Progenitor cell of endocrine pancreas (in vitro differentiated cells): ENCODE results near the gene RCN2. TPM values are rescaled to one million over a fixed set of nuclear protein-coding genes. Genes with fewer than 3 reads are reported as not detected.
A peak's percentile ranks its signal among the peaks of the same experiment; 100 is the strongest.
"Not testable (repeated sequence)": the region's sequence is repeated elsewhere in the genome, so short reads cannot be mapped to it uniquely, and the experiment has no call there.

Experiments
- DNase-seq: peaks from one replicate; pipeline ENCODE4 v3.0.0; 2021; ENCODE audit warnings: low spot score; ENCODE audit not compliant: unreplicated experiment
- H3K27ac Mint-ChIP-seq: 2 replicates; pipeline ENCODE4 v1.8.0; 2021; ENCODE audit warnings: mild to moderate bottlenecking, moderate library complexity, mixed read lengths
- H3K27me3 Mint-ChIP-seq: 2 replicates; pipeline ENCODE4 v1.8.0; 2021; ENCODE audit warnings: mixed read lengths
- H3K36me3 Mint-ChIP-seq: 2 replicates; pipeline ENCODE4 v1.8.0; 2022; ENCODE audit warnings: mixed read lengths; ENCODE audit not compliant: insufficient read depth
- H3K4me1 Mint-ChIP-seq: 2 replicates; pipeline ENCODE4 v1.8.0; 2021; ENCODE audit warnings: low read depth, mixed read lengths
- H3K4me3 Mint-ChIP-seq: 2 replicates; pipeline ENCODE4 v1.8.0; 2021; ENCODE audit warnings: low read depth, mild to moderate bottlenecking, moderate library complexity, mixed read lengths
- H3K9me3 Mint-ChIP-seq: 2 replicates; pipeline ENCODE4 v1.8.0; 2021; ENCODE audit warnings: low read depth, mixed read lengths
- long read RNA-seq: library from polyadenylated mRNA; unstranded; transcript quantifications from one replicate; pipeline ENCODE4 v2.0.0, GENCODE V29; 2020
- total RNA-seq: library from RNA; stranded (reverse); gene quantifications from 2 replicates; pipeline ENCODE4 v1.2.1, GENCODE V29; 2021
- TF ChIP-seq, protein P1 (sequence below): fragments of 200-600 bp; sonication (generic); IDR thresholded peaks from one replicate; pipeline ENCODE4 v1.5.0; 2021; ENCODE audit warnings: antibody characterized with exemption, mild to moderate bottlenecking; ENCODE audit not compliant: unreplicated experiment

The RCN2 gene, protein sequence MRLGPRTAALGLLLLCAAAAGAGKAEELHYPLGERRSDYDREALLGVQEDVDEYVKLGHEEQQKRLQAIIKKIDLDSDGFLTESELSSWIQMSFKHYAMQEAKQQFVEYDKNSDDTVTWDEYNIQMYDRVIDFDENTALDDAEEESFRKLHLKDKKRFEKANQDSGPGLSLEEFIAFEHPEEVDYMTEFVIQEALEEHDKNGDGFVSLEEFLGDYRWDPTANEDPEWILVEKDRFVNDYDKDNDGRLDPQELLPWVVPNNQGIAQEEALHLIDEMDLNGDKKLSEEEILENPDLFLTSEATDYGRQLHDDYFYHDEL
- total RNA-seq = 232 and 236 TPM in 2 replicates
- long read RNA-seq, full-length matches to known transcripts = 259 of 294 reads
- long read RNA-seq, partial matches to known transcripts = 17 of 294 reads
- long read RNA-seq, other reads (novel, unspliced or antisense) = 18 of 294 reads

- Mint-ChIP-seq H3K27me3 (peaks cover 3% of the 10 kb centered on the region), H3K4me1 (peaks cover 26% of the 10 kb centered on the region), H3K9me3 (no peaks in the 10 kb centered on the region), H3K4me3 (peak within 1 kb of the TSS; percentile 91), H3K27ac (peak within 1 kb of the TSS; percentile 99), H3K36me3 (peaks cover 11% of the 10 kb centered on the region)
- TF ChIP-seq, protein P1, sequence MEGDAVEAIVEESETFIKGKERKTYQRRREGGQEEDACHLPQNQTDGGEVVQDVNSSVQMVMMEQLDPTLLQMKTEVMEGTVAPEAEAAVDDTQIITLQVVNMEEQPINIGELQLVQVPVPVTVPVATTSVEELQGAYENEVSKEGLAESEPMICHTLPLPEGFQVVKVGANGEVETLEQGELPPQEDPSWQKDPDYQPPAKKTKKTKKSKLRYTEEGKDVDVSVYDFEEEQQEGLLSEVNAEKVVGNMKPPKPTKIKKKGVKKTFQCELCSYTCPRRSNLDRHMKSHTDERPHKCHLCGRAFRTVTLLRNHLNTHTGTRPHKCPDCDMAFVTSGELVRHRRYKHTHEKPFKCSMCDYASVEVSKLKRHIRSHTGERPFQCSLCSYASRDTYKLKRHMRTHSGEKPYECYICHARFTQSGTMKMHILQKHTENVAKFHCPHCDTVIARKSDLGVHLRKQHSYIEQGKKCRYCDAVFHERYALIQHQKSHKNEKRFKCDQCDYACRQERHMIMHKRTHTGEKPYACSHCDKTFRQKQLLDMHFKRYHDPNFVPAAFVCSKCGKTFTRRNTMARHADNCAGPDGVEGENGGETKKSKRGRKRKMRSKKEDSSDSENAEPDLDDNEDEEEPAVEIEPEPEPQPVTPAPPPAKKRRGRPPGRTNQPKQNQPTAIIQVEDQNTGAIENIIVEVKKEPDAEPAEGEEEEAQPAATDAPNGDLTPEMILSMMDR = no peak
- DNase-seq = peak; percentile 89
Observed at GRCh38 chr15:76931397-76932134, at the start of gene RCN2. Gene RCN2, plus strand, starts transcription at chr15:76931749. Its CDS starts 93 bp downstream, at chr15:76931842.

DNA sequence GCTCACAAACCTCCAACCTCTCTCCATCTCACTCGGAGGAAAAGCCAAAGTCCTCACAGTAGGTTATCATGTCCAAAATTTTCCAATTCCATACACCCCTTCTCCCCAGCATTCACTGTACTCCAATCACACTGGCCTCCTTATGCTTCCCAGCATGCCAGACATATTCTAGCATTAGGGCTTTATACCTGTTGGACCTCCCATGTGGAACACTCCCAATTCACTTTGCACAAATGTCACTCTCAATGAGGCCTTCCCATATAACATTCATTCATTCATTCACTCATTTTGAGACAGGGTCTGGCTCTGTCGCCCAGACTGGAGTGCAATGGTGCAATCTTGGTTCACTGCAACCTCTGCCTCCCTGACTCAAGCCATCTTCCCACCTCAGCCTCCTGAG lies 46.3 kb upstream of the RCN2 start:
- Mint-ChIP-seq H3K27me3 (no peaks in the 10 kb centered on the region), H3K4me1 (no peaks in the 10 kb centered on the region), H3K9me3 (peaks cover 12% of the 10 kb centered on the region), H3K27ac (no peak overlapping the region), H3K4me3 (no peak overlapping the region), H3K36me3 (peaks cover 29% of the 10 kb centered on the region)
- TF ChIP-seq, protein P1 = no peak
- no peak for DNase-seq

DNA sequence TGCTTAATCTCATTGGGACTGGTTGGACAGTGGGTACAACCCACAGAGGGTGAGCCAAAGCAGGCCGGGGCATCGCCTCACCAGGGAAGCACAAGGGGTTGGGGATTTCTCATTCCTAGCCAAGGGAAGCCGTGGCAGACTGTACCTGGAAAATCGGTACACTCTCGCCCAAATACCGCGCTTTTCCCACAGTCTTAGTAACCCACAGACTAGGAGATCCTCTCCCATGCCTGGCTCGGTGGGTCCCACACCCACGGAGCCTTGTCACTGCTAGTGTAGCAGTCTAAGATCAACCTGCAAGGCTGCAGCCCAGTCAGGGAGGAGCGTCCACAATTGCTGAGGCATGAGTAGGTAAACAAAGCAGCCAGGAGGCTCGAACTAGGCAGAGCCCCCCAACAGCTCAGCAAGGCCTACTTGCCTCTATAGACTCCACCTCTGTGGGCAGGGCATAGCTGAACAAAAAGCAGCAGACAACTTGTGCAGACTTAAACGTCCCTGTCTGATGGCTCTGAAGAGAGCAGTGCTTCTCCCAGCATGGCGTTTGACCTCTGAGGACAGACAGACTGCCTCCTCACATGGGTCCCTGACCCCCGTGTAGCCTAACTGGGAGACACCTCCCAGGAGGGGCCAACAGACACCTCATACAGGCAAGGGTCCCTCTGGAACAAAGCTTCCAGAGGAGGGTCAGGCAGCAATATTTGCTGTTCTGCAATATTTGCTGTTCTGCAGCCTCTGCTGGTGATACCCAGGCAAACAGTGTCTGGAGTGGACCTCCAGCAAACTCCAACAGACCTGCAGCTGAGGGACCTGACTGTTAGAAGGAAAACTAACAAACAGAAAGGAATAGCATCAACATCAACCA lies 44.0 kb upstream of the RCN2 start:
- H3K27ac Mint-ChIP-seq = peak overlapping the region; percentile 27
- not testable (repeated sequence) for DNase-seq, H3K27me3 Mint-ChIP-seq, H3K4me1 Mint-ChIP-seq, H3K4me3 Mint-ChIP-seq
- peaks cover 39% of the 10 kb centered on the region for H3K36me3 Mint-ChIP-seq
- H3K9me3 Mint-ChIP-seq = peaks cover 22% of the 10 kb centered on the region

DNA sequence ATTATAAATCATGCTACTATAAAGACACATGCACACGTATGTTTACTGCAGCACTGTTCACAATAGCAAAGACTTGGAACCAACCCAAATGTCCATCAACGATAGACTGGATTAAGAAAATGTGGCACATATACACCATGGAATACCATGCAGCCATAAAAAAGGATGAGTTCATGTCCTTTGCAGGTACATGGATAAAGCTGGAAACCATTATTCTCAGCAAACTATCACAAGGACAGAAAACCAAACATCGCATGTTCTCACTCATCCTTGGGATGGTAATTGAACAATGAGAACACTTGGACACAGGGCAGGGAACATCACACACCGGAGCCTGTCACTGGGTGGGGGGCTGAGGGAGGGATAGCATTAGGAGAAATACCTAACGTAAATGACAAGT lies 38.7 kb upstream of the RCN2 start:
- H3K4me3 Mint-ChIP-seq, DNase-seq, H3K4me1 Mint-ChIP-seq, H3K27me3 Mint-ChIP-seq, H3K27ac Mint-ChIP-seq: not testable (repeated sequence)
- Mint-ChIP-seq H3K36me3 (peaks cover 52% of the 10 kb centered on the region), H3K9me3 (peaks cover 36% of the 10 kb centered on the region)

- Mint-ChIP-seq H3K27me3 (no peaks in the 10 kb centered on the region), H3K9me3 (peaks cover 45% of the 10 kb centered on the region), H3K4me1 (peaks cover 4% of the 10 kb centered on the region), H3K36me3 (peaks cover 57% of the 10 kb centered on the region), H3K27ac (no peak overlapping the region), H3K4me3 (no peak overlapping the region)
- TF ChIP-seq, protein P1 = no peak
- DNase-seq = no peak
Observed at GRCh38 chr15:76894174-76894573, 37.4 kb upstream of the RCN2 start.

DNA sequence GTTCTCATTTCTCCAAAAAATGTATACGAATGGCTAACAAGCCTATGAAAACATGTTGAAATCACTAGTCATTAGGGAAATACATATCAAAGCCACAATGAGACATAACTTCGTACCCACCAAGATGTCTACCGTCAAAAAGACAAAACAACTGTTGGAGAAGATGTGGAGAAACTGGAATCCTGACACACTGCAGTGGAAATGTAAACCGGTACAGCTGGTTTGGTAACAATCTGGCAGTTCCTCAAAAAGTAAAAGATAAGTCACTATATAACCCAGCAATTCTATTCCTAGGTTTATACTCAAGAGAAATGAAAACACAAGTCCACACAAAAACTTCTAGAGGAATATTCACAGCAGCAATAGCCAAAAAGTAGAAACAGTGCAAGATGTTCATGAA lies 33.4 kb upstream of the RCN2 start:
- Mint-ChIP-seq H3K4me3 (no peak overlapping the region), H3K36me3 (peaks cover 41% of the 10 kb centered on the region), H3K4me1 (peaks cover 9% of the 10 kb centered on the region), H3K27ac (no peak overlapping the region), H3K9me3 (peaks cover 28% of the 10 kb centered on the region), H3K27me3 (no peaks in the 10 kb centered on the region)
- TF ChIP-seq, protein P1 = no peak
- no peak for DNase-seq

- not testable (repeated sequence) for H3K4me3 Mint-ChIP-seq
Observed at GRCh38 chr15:76899176-76899930, 32.2 kb upstream of the RCN2 start.

DNA sequence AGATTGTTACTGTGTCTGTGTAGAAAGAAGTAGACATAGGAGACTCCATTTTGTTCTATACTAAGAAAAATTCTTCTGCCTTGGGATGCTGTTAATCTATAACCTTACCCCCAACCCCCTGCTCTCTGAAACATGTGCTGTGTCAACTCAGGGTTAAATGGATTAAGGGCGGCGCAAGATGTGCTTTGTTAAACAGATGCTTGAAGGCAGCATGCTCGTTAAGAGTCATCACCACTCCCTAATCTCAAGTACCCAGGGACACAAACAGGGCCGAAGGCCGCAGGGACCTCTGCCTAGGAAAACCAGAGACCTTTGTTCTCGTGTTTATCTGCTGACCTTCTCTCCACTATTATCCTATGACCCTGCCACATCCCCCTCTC lies 31.6 kb upstream of the RCN2 start:
- DNase-seq, H3K4me3 Mint-ChIP-seq, H3K27me3 Mint-ChIP-seq: not testable (repeated sequence)
- Mint-ChIP-seq H3K4me1 (peaks cover 17% of the 10 kb centered on the region), H3K9me3 (peaks cover 15% of the 10 kb centered on the region), H3K36me3 (peaks cover 26% of the 10 kb centered on the region), H3K27ac (peak overlapping the region; percentile 84)

More at GRCh38 chr15:76899176-76899930, 32.2 kb upstream of the RCN2 start:
- DNase-seq, H3K27me3 Mint-ChIP-seq: not testable (repeated sequence)
- Mint-ChIP-seq H3K27ac (peak overlapping the region; percentile 84), H3K4me1 (peaks cover 15% of the 10 kb centered on the region), H3K9me3 (peaks cover 19% of the 10 kb centered on the region), H3K36me3 (peaks cover 31% of the 10 kb centered on the region)
